MM.1S (cell line): ENCODE measurements around the gene LARGE1.

ENCODE experiments used
- DNase-seq: peaks from one replicate; pipeline ENCODE4 v3.0.0-alpha.2; 2015
- H2AFZ ChIP-seq: fragments of 300-600 bp; sonication (generic); 2 replicates; pipeline ENCODE4 v1.6.0; 2016; ENCODE audit warnings: antibody characterized with exemption, low read length
- H3F3A ChIP-seq: fragments of 300-600 bp; sonication (generic); 2 replicates; pipeline ENCODE4 v1.6.1; 2016; ENCODE audit warnings: mild to moderate bottlenecking, antibody characterized with exemption, low read length, moderate library complexity, mixed read lengths; ENCODE audit not compliant: insufficient read depth
- H3K27ac ChIP-seq: fragments of 300-600 bp; sonication (generic); 2 replicates; pipeline ENCODE4 v1.5.1; 2016; ENCODE audit warnings: mild to moderate bottlenecking, low read length
- H3K27me3 ChIP-seq: fragments of 300-600 bp; sonication (generic); replicated peaks from 2 replicates; pipeline ENCODE4 v1.6.0; 2016; ENCODE audit warnings: low read length; ENCODE audit not compliant: insufficient read depth
- H3K36me3 ChIP-seq: fragments of 300-600 bp; sonication (generic); replicated peaks from 2 replicates; pipeline ENCODE4 v1.6.1; 2016; ENCODE audit warnings: mild to moderate bottlenecking, low read length, mixed read lengths; ENCODE audit not compliant: insufficient read depth
- H3K4me1 ChIP-seq: fragments of 300-600 bp; sonication (generic); 2 replicates; pipeline ENCODE4 v1.6.1; 2016; ENCODE audit warnings: low read length, mixed read lengths
- H3K4me2 ChIP-seq: fragments of 300-600 bp; sonication (generic); 2 replicates; pipeline ENCODE4 v1.6.0; 2016; ENCODE audit warnings: low read depth, low read length
- H3K4me3 ChIP-seq: fragments of 300-600 bp; sonication (generic); 2 replicates; pipeline ENCODE4 v1.5.1; 2016; ENCODE audit warnings: low read length, mixed read lengths
- H3K79me2 ChIP-seq: fragments of 300-600 bp; sonication (generic); 2 replicates; pipeline ENCODE4 v1.6.1; 2016; ENCODE audit warnings: mixed run types, low read length, mixed read lengths
- H3K9ac ChIP-seq: fragments of 300-600 bp; sonication (generic); 2 replicates; pipeline ENCODE4 v1.6.1; 2016; ENCODE audit warnings: low read length, mixed read lengths
- H3K9me2 ChIP-seq: fragments of 300-600 bp; sonication (generic); replicated peaks from 2 replicates; pipeline ENCODE4 v1.6.1; 2016; ENCODE audit warnings: mild to moderate bottlenecking, low read length, mixed read lengths; ENCODE audit not compliant: insufficient read depth
- H3K9me3 ChIP-seq: fragments of 300-600 bp; sonication (generic); replicated peaks from 2 replicates; pipeline ENCODE4 v1.6.1; 2016; ENCODE audit warnings: mild to moderate bottlenecking, low read length, mixed read lengths; ENCODE audit not compliant: insufficient read depth
- H4K20me1 ChIP-seq: fragments of 300-600 bp; sonication (generic); 2 replicates; pipeline ENCODE4 v1.6.1; 2016; ENCODE audit warnings: mild to moderate bottlenecking, low read length, moderate library complexity, mixed read lengths; ENCODE audit not compliant: insufficient read depth
- CTCF ChIP-seq: fragments of 300-600 bp; sonication (generic); IDR thresholded peaks from 2 replicates; pipeline ENCODE4 v1.5.1; 2016; ENCODE audit warnings: antibody characterized with exemption, low read length, mixed read lengths
- EZH2 ChIP-seq: fragments of 300-600 bp; sonication (generic); optimal IDR thresholded peaks from 2 replicates; pipeline ENCODE3; 2017; ENCODE audit warnings: low read depth, mild to moderate bottlenecking, antibody characterized with exemption, low read length, mixed read lengths
- EZH2phosphoT487 ChIP-seq: fragments of 300-600 bp; sonication (generic); IDR thresholded peaks from 2 replicates; pipeline ENCODE4 v1.6.1; 2018; ENCODE audit warnings: antibody characterized with exemption, low read length

The LARGE1 gene

GRCh38 chr22:33537059-33537458 is 383.2 kb downstream of the LARGE1 start:
- H3K4me1 ChIP-seq, result no peaks in the 10 kb centered on the region
- H4K20me1 ChIP-seq, result no peaks in the 10 kb centered on the region
- no peak overlapping the region for H3K27ac ChIP-seq
- no peak for DNase-seq
- TF ChIP-seq CTCF, result no peak
- TF ChIP-seq EZH2, result no peak
- TF ChIP-seq EZH2phosphoT487, result no peak
- H3F3A ChIP-seq, result no peaks in the 10 kb centered on the region
- no peaks in the 10 kb centered on the region for H3K9me2 ChIP-seq
- no peaks in the 10 kb centered on the region for H3K27me3 ChIP-seq
- no peaks in the 10 kb centered on the region for H3K79me2 ChIP-seq
- no peaks in the 10 kb centered on the region for H3K36me3 ChIP-seq
- H3K9me3 ChIP-seq, result no peaks in the 10 kb centered on the region
- no peak overlapping the region for H2AFZ ChIP-seq
- H3K4me3 ChIP-seq, result no peak overlapping the region
- no peak overlapping the region for H3K9ac ChIP-seq
- H3K4me2 ChIP-seq, result no peak overlapping the region

- no peak overlapping the region for H2AFZ ChIP-seq
- H3K9ac ChIP-seq, result no peak overlapping the region
- TF ChIP-seq EZH2phosphoT487, result no peak
- no peak for TF ChIP-seq CTCF
- no peak for TF ChIP-seq EZH2
- DNase-seq, result no peak
- H3K27me3 ChIP-seq, result no peaks in the 10 kb centered on the region
- no peaks in the 10 kb centered on the region for H3K9me2 ChIP-seq
- no peaks in the 10 kb centered on the region for H3K36me3 ChIP-seq
- no peak overlapping the region for H3K27ac ChIP-seq
- no peaks in the 10 kb centered on the region for H4K20me1 ChIP-seq
- H3F3A ChIP-seq, result no peaks in the 10 kb centered on the region
- no peak overlapping the region for H3K4me2 ChIP-seq
- H3K9me3 ChIP-seq, result no peaks in the 10 kb centered on the region
- H3K79me2 ChIP-seq, result no peaks in the 10 kb centered on the region
- no peak overlapping the region for H3K4me3 ChIP-seq
- H3K4me1 ChIP-seq, result no peaks in the 10 kb centered on the region
Observed at GRCh38 chr22:33535937-33536875, 384.1 kb downstream of the LARGE1 start.

- H4K20me1 ChIP-seq, result no peaks in the 10 kb centered on the region
Observed at GRCh38 chr22:33529424-33530113, 390.7 kb downstream of the LARGE1 start.

More at GRCh38 chr22:33529424-33530113, 390.7 kb downstream of the LARGE1 start:
- Histone ChIP-seq H3K27me3 (no peaks in the 10 kb centered on the region), H2AFZ (no peak overlapping the region), H3K9me3 (no peaks in the 10 kb centered on the region), H3K36me3 (no peaks in the 10 kb centered on the region), H3K4me2 (no peak overlapping the region), H3K27ac (no peak overlapping the region), H3K9ac (no peak overlapping the region), H3F3A (no peaks in the 10 kb centered on the region), H3K4me1 (no peaks in the 10 kb centered on the region), H3K79me2 (0 out of 2 replicates have a peak, but pooled peaks cover 6% of the 10 kb centered on the region), H3K9me2 (no peaks in the 10 kb centered on the region), H3K4me3 (no peak overlapping the region)
- no peak for TF ChIP-seq EZH2
- TF ChIP-seq CTCF, result no peak
- no peak for TF ChIP-seq EZH2phosphoT487
- no peak for DNase-seq
